Fibroblast of lung (primary cell): ENCODE measurements around the gene MBTPS2. TPM values are rescaled to one million over a fixed set of nuclear protein-coding genes. Genes with fewer than 3 reads are reported as not detected.

Experiments
- DNase-seq, 2 donors: peaks; one replicate each; pipeline versions ENCODE4 v3.0.0 to v3.0.0-alpha.2; 2010; ENCODE audit warnings: low read depth in 2 of 2
- H2AFZ ChIP-seq: 2 replicates; pipeline ENCODE4 v1.5.1; 2012; ENCODE audit warnings: low read length, control low read depth, inconsistent platforms
- H3K27ac ChIP-seq: 2 replicates; pipeline ENCODE4 v1.5.1; 2011; ENCODE audit warnings: low read length, control low read depth; ENCODE audit not compliant: insufficient read depth
- H3K27me3 ChIP-seq: 2 replicates; pipeline ENCODE4 v1.5.1; 2011; ENCODE audit warnings: mild to moderate bottlenecking, low read length; ENCODE audit not compliant: control insufficient read depth, insufficient read depth
- H3K36me3 ChIP-seq: 2 replicates; pipeline ENCODE4 v1.5.1; 2011; ENCODE audit warnings: low read length; ENCODE audit not compliant: control insufficient read depth, insufficient read depth
- H3K4me1 ChIP-seq: 2 replicates; pipeline ENCODE4 v1.5.1; 2011; ENCODE audit warnings: low read length; ENCODE audit not compliant: control insufficient read depth, insufficient read depth; ENCODE audit errors: extremely low read depth
- H3K4me2 ChIP-seq: 2 replicates; pipeline ENCODE4 v1.5.1; 2011; ENCODE audit warnings: low read length, control low read depth; ENCODE audit not compliant: insufficient read depth; ENCODE audit errors: extremely low read depth
- H3K4me3 ChIP-seq, 4 experiments: fragments of 200-600 bp in 1 of 4; sonication (generic) in 1 of 4; replicated peaks in 1 of 4; 2 replicates each; pipeline ENCODE4 v1.5.1; 2011 to 2016; ENCODE audit warnings: low read length in 4 of 4, low read depth in 3 of 4, mild to moderate bottlenecking in 3 of 4, control low read depth in 2 of 4, inconsistent platforms in 1 of 4, mixed read lengths in 1 of 4; ENCODE audit not compliant: insufficient read depth in 1 of 4; ENCODE audit errors: control extremely low read depth in 1 of 4
- H3K79me2 ChIP-seq: 2 replicates; pipeline ENCODE4 v1.5.1; 2012; ENCODE audit warnings: mild to moderate bottlenecking, low read length, inconsistent platforms; ENCODE audit not compliant: control insufficient read depth, insufficient read depth
- H3K9ac ChIP-seq: 2 replicates; pipeline ENCODE4 v1.5.1; 2011; ENCODE audit warnings: mild to moderate bottlenecking, low read length, control low read depth; ENCODE audit not compliant: insufficient read depth
- H3K9me3 ChIP-seq: 2 replicates; pipeline ENCODE4 v1.5.1; 2012; ENCODE audit warnings: low read depth, low read length; ENCODE audit not compliant: control insufficient read depth, insufficient read depth
- H4K20me1 ChIP-seq: 2 replicates; pipeline ENCODE4 v1.5.1; 2011; ENCODE audit warnings: low read length; ENCODE audit not compliant: control insufficient read depth, insufficient read depth; ENCODE audit errors: extremely low read depth
- EZH2 ChIP-seq: IDR thresholded peaks from 2 replicates; pipeline ENCODE4 v1.5.1; 2012; ENCODE audit warnings: low read length, control low read depth, mild to moderate bottlenecking; ENCODE audit errors: missing control alignments
- polyA minus RNA-seq: library from RNA; depleted of rRNA, polyadenylated mRNA; stranded (reverse); fragments of >200 nt; gene quantifications from 2 replicates; pipeline ENCODE4 v1.2.3, GENCODE V29; 2011; ENCODE audit warnings: low replicate concordance
- polyA plus RNA-seq, 2 donors: library from polyadenylated mRNA; depleted of rRNA in 1 of 2; stranded (reverse) in 1 of 2; unstranded in 1 of 2; fragments of >200 nt; gene quantifications; 2 replicates each; pipeline ENCODE4 v1.2.1, GENCODE V29; 2011 to 2012; ENCODE audit warnings: missing spikeins in 1 of 2
- total RNA-seq: library from RNA; depleted of rRNA; stranded (reverse); fragments of >200 nt; gene quantifications from 2 replicates; pipeline ENCODE4 v1.2.1, GENCODE V29; 2014
- TF ChIP-seq, protein P1 (sequence below), 2 donors: IDR thresholded peaks in 1 of 2; conservative IDR thresholded peaks in 1 of 2; 1 replicate in 1 of 2; 2 replicates in 1 of 2; pipeline ENCODE4 v1.5.1; 2011 to 2012; ENCODE audit warnings: low read length in 2 of 2, control low read depth in 1 of 2, inconsistent platforms in 1 of 2, low read depth in 1 of 2, mild to moderate bottlenecking in 1 of 2

MBTPS2 gene
- 7.4 and 13.0 TPM in 2 replicates for total RNA-seq
- 29.0 and 31.9 TPM in 2 replicates for polyA plus RNA-seq
- 17.4 and 19.1 TPM in 2 replicates for polyA plus RNA-seq (2012)
- polyA minus RNA-seq: 15.7 and 20.2 TPM in 2 replicates

- Histone ChIP-seq H3K27ac (peak within 1 kb of the TSS; percentile 82), H3K27me3 (no peaks in the 10 kb centered on the region), H3K9ac (peak within 1 kb of the TSS; percentile 82), H3K79me2 (peaks cover 12% of the 10 kb centered on the region), H3K4me1 (peaks cover 2% of the 10 kb centered on the region), H3K4me3 (peak within 1 kb of the TSS; percentile 65 to 92 (median 69)), H3K9me3 (no peaks in the 10 kb centered on the region), H3K36me3 (no peaks in the 10 kb centered on the region), H2AFZ (peak within 1 kb of the TSS; percentile 78), H3K4me2 (peak within 1 kb of the TSS; percentile 85), H4K20me1 (no peaks in the 10 kb centered on the region)
- no peak for TF ChIP-seq EZH2
- TF ChIP-seq, protein P1, sequence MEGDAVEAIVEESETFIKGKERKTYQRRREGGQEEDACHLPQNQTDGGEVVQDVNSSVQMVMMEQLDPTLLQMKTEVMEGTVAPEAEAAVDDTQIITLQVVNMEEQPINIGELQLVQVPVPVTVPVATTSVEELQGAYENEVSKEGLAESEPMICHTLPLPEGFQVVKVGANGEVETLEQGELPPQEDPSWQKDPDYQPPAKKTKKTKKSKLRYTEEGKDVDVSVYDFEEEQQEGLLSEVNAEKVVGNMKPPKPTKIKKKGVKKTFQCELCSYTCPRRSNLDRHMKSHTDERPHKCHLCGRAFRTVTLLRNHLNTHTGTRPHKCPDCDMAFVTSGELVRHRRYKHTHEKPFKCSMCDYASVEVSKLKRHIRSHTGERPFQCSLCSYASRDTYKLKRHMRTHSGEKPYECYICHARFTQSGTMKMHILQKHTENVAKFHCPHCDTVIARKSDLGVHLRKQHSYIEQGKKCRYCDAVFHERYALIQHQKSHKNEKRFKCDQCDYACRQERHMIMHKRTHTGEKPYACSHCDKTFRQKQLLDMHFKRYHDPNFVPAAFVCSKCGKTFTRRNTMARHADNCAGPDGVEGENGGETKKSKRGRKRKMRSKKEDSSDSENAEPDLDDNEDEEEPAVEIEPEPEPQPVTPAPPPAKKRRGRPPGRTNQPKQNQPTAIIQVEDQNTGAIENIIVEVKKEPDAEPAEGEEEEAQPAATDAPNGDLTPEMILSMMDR (conservative IDR thresholded peaks at IDR 0.05 in 1 of 2, IDR thresholded peaks at IDR 0.05 in 1 of 2; ENCODE audit: low read depth in 1 of 2, low read length in 2 of 2): peak in 1 of 2 donors; percentile 9
- peak; percentile 86 to 93 for DNase-seq
These were observed at the start of gene MBTPS2 for GRCh38 chrX:21839334-21840192. Gene MBTPS2, plus strand, starts transcription at chrX:21839617. Its CDS starts 118 bp downstream, at chrX:21839735.

DNA sequence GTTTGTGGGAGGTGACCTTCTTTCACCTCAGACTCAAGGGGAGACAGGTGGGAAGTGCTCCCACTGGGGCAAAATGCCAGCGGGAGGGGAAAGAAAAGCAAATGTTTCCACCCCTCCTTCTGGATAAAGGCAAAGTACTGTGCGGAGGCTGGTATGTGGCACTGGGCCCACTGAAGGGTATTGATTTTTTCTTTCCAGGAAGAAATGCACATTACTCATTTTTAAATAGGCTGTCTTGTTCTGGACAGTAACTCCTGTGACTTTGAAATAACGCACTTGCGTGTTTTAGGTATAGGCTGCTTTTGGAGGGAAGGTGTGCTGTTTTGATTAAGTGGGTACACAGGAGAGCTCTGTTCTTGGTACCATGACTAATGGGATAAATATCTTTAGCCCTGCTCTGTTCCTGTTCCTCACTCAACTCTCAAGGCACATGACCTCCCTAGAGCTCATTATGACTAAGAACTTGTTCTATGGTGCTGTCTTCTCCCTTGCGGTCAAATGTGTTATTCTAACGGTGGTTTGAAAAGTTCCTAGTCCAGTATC lies 40.7 kb upstream of the MBTPS2 start:
- TF ChIP-seq, protein P1 (conservative IDR thresholded peaks at IDR 0.05 in 1 of 2, IDR thresholded peaks at IDR 0.05 in 1 of 2; ENCODE audit: low read depth in 1 of 2, low read length in 2 of 2): no peak
- TF ChIP-seq EZH2: no peak
- peak; percentile 59 to 93 for DNase-seq

GRCh38 chrX:21799767-21800166 lies 39.6 kb upstream of the MBTPS2 start:
- Histone ChIP-seq H3K9ac (no peak overlapping the region), H3K4me1 (no peaks in the 10 kb centered on the region)
- no peak for DNase-seq

More for the DNA sequence above, 40.7 kb upstream of the MBTPS2 start:
- H3K27me3 ChIP-seq: no peaks in the 10 kb centered on the region
- no peaks in the 10 kb centered on the region for H4K20me1 ChIP-seq
- no peak overlapping the region for H3K4me2 ChIP-seq
- H3K4me1 ChIP-seq: no peaks in the 10 kb centered on the region
- no peak overlapping the region for H3K4me3 ChIP-seq
- no peaks in the 10 kb centered on the region for H3K36me3 ChIP-seq
- H3K9ac ChIP-seq: no peak overlapping the region
- no peaks in the 10 kb centered on the region for H3K79me2 ChIP-seq
- no peak overlapping the region for H3K27ac ChIP-seq
- no peak overlapping the region for H2AFZ ChIP-seq
- H3K9me3 ChIP-seq: no peaks in the 10 kb centered on the region

More at GRCh38 chrX:21799767-21800166, 39.6 kb upstream of the MBTPS2 start:
- Histone ChIP-seq H3K27me3 (no peaks in the 10 kb centered on the region), H3K27ac (no peak overlapping the region), H3K4me3 (no peak overlapping the region), H3K9me3 (no peaks in the 10 kb centered on the region), H3K36me3 (no peaks in the 10 kb centered on the region), H4K20me1 (no peaks in the 10 kb centered on the region), H3K4me2 (no peak overlapping the region), H3K79me2 (no peaks in the 10 kb centered on the region), H2AFZ (no peak overlapping the region)
- no peak for TF ChIP-seq EZH2
- TF ChIP-seq, protein P1 (conservative IDR thresholded peaks at IDR 0.05 in 1 of 2, IDR thresholded peaks at IDR 0.05 in 1 of 2; ENCODE audit: low read depth in 1 of 2, low read length in 2 of 2): no peak
